ENCODE data around the gene ERAP2.
A peak's percentile ranks its signal among the peaks of the same experiment; 100 is the strongest.

The ERAP2 gene

DNA sequence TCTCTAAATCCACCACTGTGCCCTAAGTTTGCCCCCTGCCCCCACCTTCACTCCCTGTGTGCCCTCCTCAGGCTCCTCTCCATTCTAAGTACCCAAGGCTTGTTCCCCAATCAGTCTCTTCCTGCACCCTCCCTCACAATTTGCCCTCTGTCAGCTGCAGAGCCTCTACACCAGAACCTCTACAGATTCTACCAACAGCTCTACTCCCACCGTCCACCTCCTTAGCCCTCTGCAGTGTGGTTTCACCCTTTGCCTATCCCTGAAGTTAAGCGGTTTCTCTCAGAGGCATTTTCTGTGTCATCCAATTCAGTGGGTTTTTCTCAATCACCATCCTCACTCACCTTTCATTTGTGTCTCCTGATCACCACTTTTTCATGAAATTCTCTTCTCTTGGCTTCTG, 13.2 kb upstream of the ERAP2 start:
- DNase-seq (ENCODE audit: low read depth), result no peak
- H3K4me3 ChIP-seq (ENCODE audit: low read depth, low read length), result no peak overlapping the region
- TF ChIP-seq, protein P1, sequence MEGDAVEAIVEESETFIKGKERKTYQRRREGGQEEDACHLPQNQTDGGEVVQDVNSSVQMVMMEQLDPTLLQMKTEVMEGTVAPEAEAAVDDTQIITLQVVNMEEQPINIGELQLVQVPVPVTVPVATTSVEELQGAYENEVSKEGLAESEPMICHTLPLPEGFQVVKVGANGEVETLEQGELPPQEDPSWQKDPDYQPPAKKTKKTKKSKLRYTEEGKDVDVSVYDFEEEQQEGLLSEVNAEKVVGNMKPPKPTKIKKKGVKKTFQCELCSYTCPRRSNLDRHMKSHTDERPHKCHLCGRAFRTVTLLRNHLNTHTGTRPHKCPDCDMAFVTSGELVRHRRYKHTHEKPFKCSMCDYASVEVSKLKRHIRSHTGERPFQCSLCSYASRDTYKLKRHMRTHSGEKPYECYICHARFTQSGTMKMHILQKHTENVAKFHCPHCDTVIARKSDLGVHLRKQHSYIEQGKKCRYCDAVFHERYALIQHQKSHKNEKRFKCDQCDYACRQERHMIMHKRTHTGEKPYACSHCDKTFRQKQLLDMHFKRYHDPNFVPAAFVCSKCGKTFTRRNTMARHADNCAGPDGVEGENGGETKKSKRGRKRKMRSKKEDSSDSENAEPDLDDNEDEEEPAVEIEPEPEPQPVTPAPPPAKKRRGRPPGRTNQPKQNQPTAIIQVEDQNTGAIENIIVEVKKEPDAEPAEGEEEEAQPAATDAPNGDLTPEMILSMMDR (conservative IDR thresholded peaks at IDR 0.05; ENCODE audit: low read depth, low read length), result no peak

DNA sequence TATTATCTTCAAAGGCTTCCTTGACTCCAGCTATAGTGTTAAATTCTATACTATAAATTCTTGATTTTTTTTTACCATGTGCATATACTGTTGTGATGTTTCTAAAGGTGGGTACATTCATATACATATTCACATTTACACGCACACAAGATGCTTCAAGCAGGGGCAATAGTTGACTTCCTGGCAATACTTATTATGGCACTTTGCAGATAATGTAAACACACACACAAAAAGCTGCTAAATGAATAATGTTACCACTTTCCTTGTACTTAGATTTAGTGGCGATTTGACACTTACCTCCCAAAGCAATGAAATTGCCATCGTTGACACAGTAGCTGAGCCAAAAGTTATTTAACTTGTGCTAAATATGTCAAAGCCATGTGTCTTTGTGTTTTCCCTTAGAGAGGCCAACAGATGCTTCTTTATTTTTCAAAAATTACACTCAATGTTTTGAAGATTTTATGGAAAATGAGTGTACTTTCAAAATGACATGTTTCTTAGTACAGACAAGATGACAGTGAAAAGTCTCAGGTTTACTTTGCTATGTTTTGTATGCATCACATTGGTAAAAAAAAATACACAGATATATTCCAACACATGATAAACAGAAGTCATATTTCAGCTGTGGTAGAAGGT, 12.2 kb upstream of the ERAP2 start:
- TF ChIP-seq, protein P1 (conservative IDR thresholded peaks at IDR 0.05; ENCODE audit: low read depth, low read length), result no peak
- H3K4me3 ChIP-seq (ENCODE audit: low read depth, low read length), result no peak overlapping the region
- no peak for DNase-seq (ENCODE audit: low read depth)

DNA sequence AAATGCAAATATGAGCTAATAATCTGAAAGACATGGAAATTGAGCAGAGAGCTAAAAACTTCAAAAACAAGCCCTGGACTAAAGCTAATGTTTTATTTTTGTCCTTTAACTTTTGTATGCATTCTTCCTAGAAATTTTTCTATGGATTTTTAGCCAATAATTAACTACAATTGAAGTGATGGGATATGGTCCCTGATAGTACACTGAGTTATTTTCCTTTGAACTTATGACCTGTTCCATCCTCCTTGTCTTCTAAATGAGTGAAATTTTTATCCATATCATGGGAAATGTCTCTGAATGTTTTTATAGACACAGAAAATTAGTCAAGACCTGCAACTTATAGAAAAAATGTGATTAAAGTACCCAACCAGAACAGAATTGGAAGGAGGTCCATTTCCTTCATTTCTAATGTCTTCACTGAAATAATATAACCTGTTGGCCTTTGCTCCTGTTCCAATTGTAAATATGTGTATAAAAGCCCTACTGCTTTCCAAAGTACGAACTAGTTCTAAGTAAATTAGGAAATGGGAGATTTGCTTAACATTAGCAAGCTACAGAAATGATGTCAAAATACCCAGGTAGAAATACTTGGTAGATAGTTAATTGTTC, 11.3 kb upstream of the ERAP2 start:
- DNase-seq (ENCODE audit: low read depth), result no peak
- H3K4me3 ChIP-seq (ENCODE audit: low read depth, low read length), result no peak overlapping the region
- TF ChIP-seq, protein P1 (conservative IDR thresholded peaks at IDR 0.05; ENCODE audit: low read depth, low read length), result no peak

DNA sequence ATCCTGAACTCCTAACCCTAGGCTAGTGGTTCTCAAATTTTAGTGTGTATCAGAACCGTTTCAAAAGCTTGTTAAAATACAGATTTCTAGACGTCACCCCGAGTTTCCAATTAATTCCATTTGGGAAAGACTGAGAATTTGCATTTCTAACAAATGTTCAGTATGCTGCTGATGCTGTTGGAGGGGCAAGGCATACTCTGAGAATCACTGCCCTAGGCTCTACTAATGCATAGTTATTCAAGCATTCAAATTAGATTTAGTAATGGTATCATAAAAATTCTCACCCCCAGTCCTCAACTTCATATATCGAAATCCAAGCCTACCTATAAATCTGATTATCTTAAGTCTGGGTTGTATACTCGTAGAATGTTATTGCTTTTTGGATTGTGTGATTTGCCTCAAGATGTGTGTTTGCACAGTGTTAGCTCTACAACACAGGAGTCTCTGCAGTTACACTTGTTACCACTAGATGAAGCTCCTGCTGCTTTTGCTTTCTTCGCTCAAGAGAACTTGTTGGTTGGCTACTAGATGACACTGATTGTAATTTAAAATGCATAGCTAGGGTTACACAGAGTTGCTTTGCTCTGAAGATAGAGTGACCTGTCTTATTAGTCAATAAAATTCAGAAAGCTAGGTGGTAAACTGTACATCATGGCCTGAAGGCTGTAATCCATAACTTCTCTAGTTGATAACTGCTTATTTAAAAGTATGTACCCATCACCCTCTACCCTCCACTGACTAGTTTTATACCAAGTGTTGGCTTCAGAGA, 7.5 kb upstream of the ERAP2 start:
- H3K4me3 ChIP-seq (ENCODE audit: low read depth, low read length), result no peak overlapping the region
- peak; percentile 91 for DNase-seq (ENCODE audit: low read depth)
- TF ChIP-seq, protein P1 (conservative IDR thresholded peaks at IDR 0.05; ENCODE audit: low read depth, low read length), result peak; percentile 97

DNA sequence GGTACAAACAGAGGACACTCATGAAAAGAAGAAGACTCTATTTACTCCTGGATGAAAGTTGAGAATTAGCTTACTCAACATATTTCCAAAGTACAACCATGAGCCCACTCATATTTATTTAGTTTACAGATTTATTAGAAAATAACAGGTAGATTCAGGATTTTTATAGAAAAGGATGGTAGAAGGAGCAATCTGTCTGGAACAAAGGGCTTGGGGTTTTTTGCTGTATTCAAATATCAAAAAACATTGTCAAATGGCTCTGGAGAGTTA, 7.0 kb upstream of the ERAP2 start:
- TF ChIP-seq, protein P1 (conservative IDR thresholded peaks at IDR 0.05; ENCODE audit: low read depth, low read length), result no peak
- DNase-seq (ENCODE audit: low read depth), result no peak
- no peak overlapping the region for H3K4me3 ChIP-seq (ENCODE audit: low read depth, low read length)

DNA sequence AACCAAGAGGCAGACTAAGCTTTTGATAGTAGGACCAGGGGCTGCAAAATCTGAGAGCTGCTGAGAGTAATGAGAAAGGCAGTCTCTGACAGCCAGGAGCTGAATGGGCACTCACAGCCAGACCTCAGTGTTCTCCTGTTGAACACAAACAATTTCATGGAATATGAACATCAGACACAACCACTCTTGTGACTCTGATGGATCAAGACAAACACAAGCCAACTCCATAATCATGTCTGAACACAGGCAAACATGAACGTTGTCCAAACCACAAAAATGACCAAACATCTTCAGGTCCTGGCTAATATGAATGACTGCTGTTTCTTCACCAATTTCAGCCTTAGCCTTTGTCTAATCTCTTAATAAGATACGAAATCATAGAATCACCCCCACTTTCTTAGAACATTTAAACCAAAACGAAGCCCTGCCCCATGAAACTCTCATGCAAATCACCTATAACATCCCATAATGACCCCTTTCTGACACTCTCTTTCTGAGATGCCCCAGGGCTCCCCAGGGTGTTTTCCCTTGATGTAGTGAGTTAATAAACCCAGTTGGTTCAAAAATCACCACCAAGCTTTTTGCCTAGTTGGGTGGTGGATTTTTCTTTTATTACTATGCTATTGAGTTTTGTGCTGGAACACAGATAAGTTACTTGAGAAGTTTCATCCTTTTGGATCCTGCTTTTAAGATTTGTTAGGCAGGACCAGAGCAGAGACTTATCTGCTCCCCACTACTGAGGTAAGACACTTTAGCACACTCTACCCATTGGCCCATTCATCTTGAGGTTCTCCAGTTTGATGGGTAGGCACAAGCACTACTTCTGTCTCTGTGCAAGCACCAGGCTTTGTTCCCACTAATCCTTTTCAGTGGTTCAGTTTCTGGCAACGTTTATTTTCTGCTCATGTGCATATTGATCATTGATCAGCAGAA, 5.9 kb upstream of the ERAP2 start:
- H3K4me3 ChIP-seq (ENCODE audit: low read depth, low read length), result no peak overlapping the region
- peak; percentile 33 for DNase-seq (ENCODE audit: low read depth)
- TF ChIP-seq, protein P1 (conservative IDR thresholded peaks at IDR 0.05; ENCODE audit: low read depth, low read length), result no peak

Data from choroid plexus epithelial cell (primary cell).